ENCODE data around the gene DNAJC6.
A peak's percentile ranks its signal among the peaks of the same experiment; 100 is the strongest.
"Not testable (repeated sequence)": the region's sequence is repeated elsewhere in the genome, so short reads cannot be mapped to it uniquely, and the experiment has no call there.

DNAJC6 gene

DNA sequence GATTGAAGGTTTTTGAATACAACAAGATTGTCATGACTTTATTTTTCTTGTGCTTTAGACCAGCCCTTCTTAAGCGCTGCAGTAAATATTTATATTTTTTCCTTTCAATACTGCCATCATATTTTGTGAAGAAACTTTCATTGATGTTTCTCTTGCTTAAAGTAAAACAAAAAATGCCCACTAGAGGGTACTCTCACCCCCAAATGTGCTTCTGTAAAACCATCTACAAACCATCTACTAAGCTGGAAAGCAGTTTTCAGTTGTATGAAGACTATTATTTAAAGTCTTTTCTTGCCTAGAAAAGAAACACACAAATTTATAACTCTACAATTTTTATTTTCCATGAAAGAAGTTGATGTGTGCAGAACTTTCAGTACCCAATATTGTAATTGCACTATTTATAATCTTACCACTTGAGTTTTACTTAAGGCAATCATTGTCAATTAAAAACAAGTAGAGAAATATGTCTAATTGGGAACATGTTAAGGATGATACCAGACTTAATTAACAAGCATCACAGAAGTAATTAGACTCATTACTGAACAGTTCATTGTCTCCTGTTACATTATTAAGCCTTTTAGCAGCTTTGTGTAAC lies 121.9 kb downstream of the DNAJC6 start:
- Mint-ChIP-seq H3K36me3 (peaks cover 19 to 20% of the 10 kb centered on the region in 2 donors), H3K27ac (no peak overlapping the region), H3K27me3 (no peaks in the 10 kb centered on the region), H3K9me3 (no peaks in the 10 kb centered on the region), H3K4me1 (no peaks in the 10 kb centered on the region), H3K4me3 (no peak overlapping the region)
- ATAC-seq (replicated peaks) (peak in 1 of 2 donors; percentile 42), DNase-seq (no peak)

DNA sequence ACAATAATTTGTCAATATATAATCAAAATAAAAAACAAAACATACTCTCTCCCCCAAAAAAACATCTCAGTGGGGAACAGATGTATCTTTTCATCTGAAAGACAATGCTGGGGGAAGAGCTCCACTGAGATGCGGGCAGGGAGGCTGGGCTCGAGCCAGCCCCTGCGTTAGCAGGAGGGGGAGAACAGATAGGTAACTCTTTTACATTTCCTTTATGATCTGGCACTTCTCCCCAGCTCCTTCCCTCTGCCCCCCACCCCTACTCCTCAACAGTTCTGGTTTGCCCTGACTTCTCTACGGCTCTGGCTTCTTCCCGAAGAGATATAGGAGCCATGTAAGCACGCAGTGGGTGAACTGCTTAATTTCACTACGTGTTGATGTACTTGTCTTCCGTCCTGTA lies 123.6 kb downstream of the DNAJC6 start:
- no peaks in the 10 kb centered on the region for H3K4me1 Mint-ChIP-seq
- DNase-seq, result no peak
- H3K36me3 Mint-ChIP-seq, result peaks cover 16 to 19% of the 10 kb centered on the region in 2 donors

DNA sequence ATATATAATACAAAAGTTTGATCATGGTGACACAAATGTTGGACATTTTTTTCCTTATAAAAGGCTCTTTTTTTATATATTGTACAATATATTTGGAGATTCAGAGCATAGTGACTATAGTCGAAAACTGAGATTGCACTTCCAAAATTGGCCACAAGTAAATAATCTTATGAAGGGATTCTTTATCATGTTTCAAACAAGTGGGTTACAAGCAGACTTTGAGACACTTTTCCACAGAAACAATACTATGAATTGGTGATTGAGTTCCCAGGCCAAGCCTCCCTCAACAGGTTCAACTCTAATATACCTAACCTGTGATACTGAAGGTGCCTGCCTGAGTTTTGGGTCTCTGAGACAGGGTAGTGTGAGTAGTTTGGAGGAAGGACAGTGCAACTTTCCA lies 124.9 kb downstream of the DNAJC6 start:
- Mint-ChIP-seq H3K4me3 (no peak overlapping the region), H3K4me1 (no peaks in the 10 kb centered on the region), H3K27me3 (no peaks in the 10 kb centered on the region), H3K9me3 (no peaks in the 10 kb centered on the region), H3K36me3 (peaks cover 16 to 19% of the 10 kb centered on the region in 2 donors), H3K27ac (no peak overlapping the region)
- no peak for DNase-seq
- no peak for ATAC-seq (replicated peaks)

More for the DNA sequence above, 123.6 kb downstream of the DNAJC6 start:
- H3K9me3 Mint-ChIP-seq, result no peaks in the 10 kb centered on the region
- no peak overlapping the region for H3K27ac Mint-ChIP-seq
- no peak overlapping the region for H3K4me3 Mint-ChIP-seq
- ATAC-seq (replicated peaks), result no peak
- H3K27me3 Mint-ChIP-seq, result no peaks in the 10 kb centered on the region

DNA sequence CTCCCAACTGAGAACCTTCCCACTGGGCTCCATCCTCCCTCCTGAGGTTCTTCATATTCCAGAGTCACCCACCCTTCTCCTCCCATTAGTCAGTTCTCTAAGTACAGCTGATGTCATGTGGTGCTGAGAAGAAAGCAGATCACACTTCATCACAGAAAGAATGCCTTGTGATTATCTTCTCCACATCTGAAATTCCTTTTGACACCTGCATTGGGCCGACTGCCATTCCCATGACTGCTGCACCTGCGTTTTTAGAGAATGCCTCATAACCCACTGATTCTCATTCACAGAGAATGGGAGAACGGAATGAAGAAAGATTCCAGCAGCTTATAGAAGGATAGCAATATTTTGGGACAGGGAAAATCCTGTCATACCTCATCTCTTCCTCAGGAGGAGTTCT lies 125.4 kb downstream of the DNAJC6 start:
- DNase-seq (no peak), ATAC-seq (replicated peaks) (no peak)
- Mint-ChIP-seq H3K4me1 (no peaks in the 10 kb centered on the region), H3K36me3 (peaks cover 16 to 19% of the 10 kb centered on the region in 2 donors), H3K4me3 (no peak overlapping the region), H3K27ac (no peak overlapping the region), H3K27me3 (no peaks in the 10 kb centered on the region), H3K9me3 (no peaks in the 10 kb centered on the region)

DNA sequence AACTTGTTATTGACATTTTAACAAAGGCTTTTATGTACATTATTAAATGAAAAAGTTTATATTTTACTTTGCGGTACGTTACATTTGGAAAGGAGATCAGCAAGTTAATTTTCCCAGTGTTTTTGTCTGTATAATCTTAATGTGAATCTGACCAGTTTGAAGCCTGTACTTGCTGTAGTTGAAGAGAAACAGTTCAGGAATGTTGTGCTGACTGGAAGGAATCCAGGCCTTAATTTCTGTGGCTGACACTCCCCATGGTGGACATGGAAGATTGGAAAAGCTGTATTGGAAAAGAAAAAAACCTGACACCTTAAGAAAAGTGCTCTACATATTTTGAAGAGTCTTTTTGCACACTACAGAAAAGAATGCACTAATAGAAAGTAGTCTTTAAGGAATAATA lies 126.6 kb downstream of the DNAJC6 start:
- DNase-seq, result no peak
- ATAC-seq (replicated peaks), result no peak
- Mint-ChIP-seq H3K36me3 (peaks cover 17 to 19% of the 10 kb centered on the region in 2 donors), H3K4me3 (no peak overlapping the region), H3K4me1 (no peaks in the 10 kb centered on the region), H3K9me3 (no peaks in the 10 kb centered on the region), H3K27me3 (no peaks in the 10 kb centered on the region), H3K27ac (no peak overlapping the region)

DNA sequence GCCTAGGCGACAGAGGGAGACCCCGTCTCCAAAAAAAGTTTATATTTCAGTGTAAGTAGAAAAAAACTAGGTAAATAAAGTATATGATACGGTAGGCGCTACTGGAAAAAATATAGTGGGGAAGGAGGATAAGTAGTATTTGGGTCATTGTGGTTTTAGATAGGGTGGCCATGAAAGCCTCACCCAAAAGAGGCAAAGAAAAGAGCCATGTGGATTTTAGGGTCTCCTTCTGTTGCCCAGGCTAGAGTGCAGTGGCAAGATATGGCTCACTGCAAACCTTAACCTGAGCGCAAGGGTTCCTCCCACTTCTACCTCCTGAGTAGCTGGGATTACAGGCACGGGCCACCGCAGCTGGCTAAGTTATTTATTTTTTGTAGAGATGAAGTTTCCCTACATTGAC lies 128.3 kb downstream of the DNAJC6 start:
- no peaks in the 10 kb centered on the region for H3K4me1 Mint-ChIP-seq
- H3K27ac Mint-ChIP-seq, result no peak overlapping the region
- no peak for ATAC-seq (replicated peaks)
- H3K27me3 Mint-ChIP-seq, result no peaks in the 10 kb centered on the region
- no peaks in the 10 kb centered on the region for H3K9me3 Mint-ChIP-seq
- DNase-seq, result no peak
- H3K4me3 Mint-ChIP-seq, result no peak overlapping the region
- H3K36me3 Mint-ChIP-seq, result peaks cover 12 to 19% of the 10 kb centered on the region in 2 donors

DNA sequence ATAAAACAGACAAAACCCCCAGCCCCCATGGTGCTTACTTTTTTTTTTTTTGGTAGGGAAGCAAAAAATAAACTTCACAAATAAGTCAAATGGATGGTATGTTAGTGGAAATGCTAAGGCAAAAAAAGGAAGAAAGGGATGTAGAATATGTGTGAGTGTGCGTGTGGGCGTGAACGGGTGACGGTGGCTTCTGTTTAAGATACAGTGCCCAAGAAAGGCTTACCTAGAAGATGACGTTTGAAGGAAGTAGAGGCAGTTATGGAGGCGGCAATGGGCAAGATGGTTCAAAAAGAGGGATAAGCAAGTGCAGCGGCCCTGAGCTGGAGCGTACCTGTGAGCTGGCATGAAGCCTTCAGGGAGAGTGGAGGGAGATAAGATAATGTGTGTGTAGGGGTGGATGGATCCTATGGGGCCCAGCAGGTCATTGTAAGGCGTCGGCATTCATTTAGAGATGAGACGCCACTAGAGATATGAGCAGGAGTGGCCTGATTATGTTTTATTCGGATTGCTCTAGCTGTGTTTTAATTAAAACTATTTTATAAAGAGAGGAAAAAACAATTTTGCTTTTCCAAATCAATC lies 131.1 kb downstream of the DNAJC6 start:
- no peak overlapping the region for H3K4me3 Mint-ChIP-seq

DNA sequence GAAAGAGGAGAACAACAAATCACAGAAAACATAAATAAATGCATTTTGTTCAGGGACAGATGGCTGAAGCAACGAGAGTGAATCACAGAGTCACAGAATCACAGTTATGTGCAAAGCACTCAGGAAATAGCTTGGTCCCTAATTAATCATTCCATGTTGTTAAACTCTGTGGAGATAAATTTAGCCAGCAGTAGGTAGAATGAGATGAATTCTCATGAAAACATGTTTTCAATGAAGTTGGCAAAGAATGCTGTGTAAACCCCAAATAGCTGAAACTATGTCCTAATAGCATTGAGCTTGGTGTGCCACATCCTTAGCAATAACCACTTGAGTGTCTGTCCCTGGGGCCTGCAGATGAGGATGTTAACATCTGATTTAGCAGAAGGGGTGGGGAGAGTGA lies 131.6 kb downstream of the DNAJC6 start:
- Mint-ChIP-seq H3K27ac (no peak overlapping the region), H3K9me3 (no peaks in the 10 kb centered on the region), H3K36me3 (peaks cover 1 to 8% of the 10 kb centered on the region in 2 donors), H3K4me1 (no peaks in the 10 kb centered on the region), H3K4me3 (no peak overlapping the region), H3K27me3 (no peaks in the 10 kb centered on the region)
- ATAC-seq (replicated peaks) (no peak), DNase-seq (no peak)

More for the DNA sequence above, 131.1 kb downstream of the DNAJC6 start:
- DNase-seq (no peak), ATAC-seq (replicated peaks) (no peak)
- no peak overlapping the region for H3K27ac Mint-ChIP-seq
- H3K27me3 Mint-ChIP-seq, result no peaks in the 10 kb centered on the region
- H3K4me1 Mint-ChIP-seq, result no peaks in the 10 kb centered on the region
- no peaks in the 10 kb centered on the region for H3K9me3 Mint-ChIP-seq
- H3K36me3 Mint-ChIP-seq, result peaks cover 1 to 8% of the 10 kb centered on the region in 2 donors

DNA sequence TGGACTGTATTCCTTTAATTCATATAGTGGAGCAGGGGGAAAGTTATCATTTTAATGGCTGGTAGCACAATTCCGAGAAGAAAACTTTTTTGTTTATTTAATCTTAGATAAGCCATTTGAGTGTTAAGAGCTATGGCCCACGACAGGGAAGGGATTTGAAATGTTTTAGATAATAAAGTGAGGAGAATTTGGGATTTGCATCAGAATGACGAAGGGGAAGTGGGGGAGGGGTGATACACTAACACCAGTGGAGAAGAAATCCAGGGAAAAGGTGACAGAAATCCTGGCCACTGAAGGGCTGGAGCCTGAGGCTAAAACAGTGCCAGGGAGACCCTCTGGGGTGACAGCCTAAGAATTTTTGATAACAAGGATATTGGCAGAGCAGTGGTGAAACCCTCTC lies 132.1 kb downstream of the DNAJC6 start:
- DNase-seq (no peak), ATAC-seq (replicated peaks) (no peak)
- Mint-ChIP-seq H3K4me1 (no peaks in the 10 kb centered on the region), H3K27ac (no peak overlapping the region), H3K9me3 (no peaks in the 10 kb centered on the region), H3K36me3 (peaks cover 1 to 5% of the 10 kb centered on the region in 2 donors), H3K27me3 (no peaks in the 10 kb centered on the region), H3K4me3 (no peak overlapping the region)

DNA sequence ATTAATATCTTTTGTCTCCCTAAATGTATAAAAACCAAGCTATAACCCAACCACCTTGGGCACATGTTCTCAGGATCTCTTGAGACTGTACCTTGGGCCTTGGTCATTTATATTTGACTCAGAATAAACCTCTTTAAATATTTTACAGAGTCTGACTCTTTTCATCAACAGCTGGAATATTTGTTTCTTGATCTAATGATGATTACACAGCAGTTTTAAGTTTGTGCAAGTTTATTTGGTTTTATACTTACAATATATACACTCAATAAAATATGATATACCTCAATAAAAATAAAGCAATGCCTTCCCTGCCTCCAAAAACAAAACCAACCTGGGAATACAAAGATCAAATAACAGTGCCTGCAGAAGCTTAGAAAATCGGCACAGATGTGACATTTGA lies 133.1 kb downstream of the DNAJC6 start:
- Mint-ChIP-seq H3K27me3 (no peaks in the 10 kb centered on the region), H3K9me3 (no peaks in the 10 kb centered on the region), H3K4me1 (no peaks in the 10 kb centered on the region), H3K36me3 (peaks cover 1 to 2% of the 10 kb centered on the region in 2 donors), H3K4me3 (no peak overlapping the region), H3K27ac (no peak overlapping the region)
- no peak for ATAC-seq (replicated peaks)
- DNase-seq, result no peak

DNA sequence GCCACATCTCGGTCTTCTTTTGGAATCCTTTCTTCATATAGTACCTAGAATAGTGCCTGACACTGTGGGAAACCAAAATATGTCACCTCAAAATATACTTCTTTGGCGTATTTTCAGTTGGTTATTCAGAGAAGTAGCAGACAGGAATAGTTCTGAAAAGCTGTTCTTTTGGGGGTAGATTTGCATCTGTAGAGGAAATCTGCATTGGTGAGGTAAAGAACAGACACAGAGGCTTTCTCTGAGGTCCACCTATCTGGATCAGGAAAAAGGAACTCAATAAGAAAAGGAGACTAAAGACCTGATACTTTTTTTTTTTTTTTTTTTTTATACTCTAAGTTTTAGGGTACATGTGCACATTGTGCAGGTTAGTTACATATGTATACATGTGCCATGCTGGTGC lies 134.3 kb downstream of the DNAJC6 start:
- DNase-seq (no peak), ATAC-seq (replicated peaks) (no peak)
- H3K9me3 Mint-ChIP-seq, result no peaks in the 10 kb centered on the region
- peaks cover 0 to 1% of the 10 kb centered on the region in 2 donors for H3K36me3 Mint-ChIP-seq
- no peaks in the 10 kb centered on the region for H3K4me1 Mint-ChIP-seq
- no peak overlapping the region for H3K4me3 Mint-ChIP-seq
- no peak overlapping the region for H3K27ac Mint-ChIP-seq
- H3K27me3 Mint-ChIP-seq, result no peaks in the 10 kb centered on the region

DNA sequence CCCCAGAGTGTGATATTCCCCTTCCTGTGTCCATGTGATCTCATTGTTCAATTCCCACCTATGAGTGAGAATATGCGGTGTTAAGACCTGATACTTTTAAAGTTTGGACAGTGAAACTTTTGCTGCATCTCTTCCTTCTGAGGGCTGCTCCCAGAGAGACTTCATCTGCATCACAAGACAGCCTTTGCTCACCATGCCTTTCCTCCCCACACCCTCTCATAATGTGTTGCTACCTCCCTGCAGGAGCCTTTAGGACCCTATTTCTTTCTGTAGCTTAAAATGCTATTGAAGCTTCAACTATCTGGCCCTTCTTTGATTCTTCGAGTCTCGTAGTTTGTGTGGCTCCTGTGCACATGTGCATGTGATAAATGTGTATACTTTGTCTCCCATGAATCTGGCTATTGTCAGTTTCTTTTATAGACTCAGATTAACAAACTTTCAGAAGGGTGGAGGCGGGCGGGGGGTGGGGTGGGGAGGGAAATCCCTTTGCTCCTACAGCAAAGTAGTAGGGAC lies 134.8 kb downstream of the DNAJC6 start:
- H3K4me3 Mint-ChIP-seq, result no peak overlapping the region
- no peaks in the 10 kb centered on the region for H3K4me1 Mint-ChIP-seq
- ATAC-seq (replicated peaks) (no peak), DNase-seq (no peak)
- no peak overlapping the region for H3K27ac Mint-ChIP-seq
- no peaks in the 10 kb centered on the region for H3K9me3 Mint-ChIP-seq
- peaks cover 0 to 1% of the 10 kb centered on the region in 2 donors for H3K36me3 Mint-ChIP-seq
- no peaks in the 10 kb centered on the region for H3K27me3 Mint-ChIP-seq

DNA sequence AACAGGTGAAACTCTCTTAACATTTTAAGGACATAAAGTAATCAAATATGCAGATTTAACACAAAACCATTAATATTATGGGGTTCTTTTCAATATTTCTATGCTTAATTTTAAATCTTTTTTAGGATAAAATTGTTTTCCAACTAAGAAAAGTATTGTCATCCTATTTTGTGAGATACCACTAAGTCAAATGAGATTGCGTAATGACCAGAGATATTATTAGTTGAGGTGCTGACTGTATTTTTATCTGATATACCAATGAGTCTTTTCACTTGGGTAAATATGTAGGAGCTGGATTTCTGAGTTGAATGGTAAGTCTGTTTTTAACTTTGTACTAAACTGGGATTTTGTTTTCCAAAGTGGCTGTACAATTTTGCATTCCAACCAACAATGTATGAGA lies 136.5 kb downstream of the DNAJC6 start:
- no peaks in the 10 kb centered on the region for H3K36me3 Mint-ChIP-seq
- ATAC-seq (replicated peaks), result no peak
- H3K4me3 Mint-ChIP-seq, result no peak overlapping the region
- H3K27ac Mint-ChIP-seq, result no peak overlapping the region
- no peaks in the 10 kb centered on the region for H3K4me1 Mint-ChIP-seq
- H3K9me3 Mint-ChIP-seq, result no peaks in the 10 kb centered on the region
- no peaks in the 10 kb centered on the region for H3K27me3 Mint-ChIP-seq
- DNase-seq, result no peak

DNA sequence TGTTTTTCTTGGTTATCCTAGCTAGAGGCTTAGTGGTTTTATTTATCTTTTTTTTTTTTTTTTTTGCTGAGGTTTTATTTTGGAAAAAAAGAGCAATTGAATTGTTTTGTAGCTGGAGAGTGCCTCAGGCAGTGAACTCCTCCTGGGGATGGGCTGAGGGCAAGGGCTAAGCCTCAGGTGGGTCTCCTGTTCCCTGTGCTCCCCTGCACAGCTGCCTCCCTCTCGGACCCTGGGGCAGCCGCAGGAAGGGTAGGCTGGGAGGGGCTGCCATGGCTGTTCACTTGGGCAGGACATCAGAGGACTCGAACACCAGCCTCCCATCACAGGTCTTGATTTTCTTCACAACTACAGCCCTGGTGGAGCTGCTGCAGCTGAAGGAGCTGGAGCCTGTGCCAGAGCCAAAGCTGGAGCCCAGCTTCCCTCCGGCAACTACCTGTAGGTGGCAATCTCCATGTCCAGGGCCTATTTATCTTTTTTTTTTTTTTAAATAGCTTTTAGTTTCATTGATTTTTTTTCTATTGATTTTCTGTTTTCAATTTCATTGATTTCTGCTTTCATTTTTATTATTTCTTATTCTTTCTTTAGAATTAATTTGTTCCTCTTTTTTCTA lies 140.0 kb downstream of the DNAJC6 start:
- H3K4me3 Mint-ChIP-seq, result no peak overlapping the region
- no peak for ATAC-seq (replicated peaks)
- H3K9me3 Mint-ChIP-seq, result no peaks in the 10 kb centered on the region
- no peaks in the 10 kb centered on the region for H3K4me1 Mint-ChIP-seq
- no peaks in the 10 kb centered on the region for H3K27me3 Mint-ChIP-seq
- no peak overlapping the region for H3K27ac Mint-ChIP-seq
- H3K36me3 Mint-ChIP-seq, result peaks cover 0 to 4% of the 10 kb centered on the region in 2 donors
- no peak for DNase-seq

DNA sequence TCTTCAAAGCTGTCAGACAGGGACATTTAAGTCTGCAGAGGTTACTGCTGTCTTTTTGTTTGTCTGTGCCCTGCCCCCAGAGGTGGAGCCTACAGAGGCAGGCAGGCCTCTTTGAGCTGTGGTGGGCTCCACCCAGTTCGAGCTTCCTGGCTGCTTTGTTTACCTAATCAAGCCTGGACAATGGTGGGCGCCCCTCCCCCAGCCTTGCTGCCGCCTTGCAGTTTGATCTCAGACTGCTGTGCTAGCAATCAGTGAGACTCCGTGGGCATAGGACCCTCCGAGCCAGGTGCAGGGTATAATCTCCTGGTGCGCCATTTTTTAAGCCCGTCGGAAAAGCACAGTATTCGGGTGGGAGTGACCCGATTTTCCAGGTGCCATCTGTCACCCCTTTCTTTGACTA lies 146.3 kb downstream of the DNAJC6 start:
- H3K27ac Mint-ChIP-seq; ATAC-seq (replicated peaks); H3K4me3 Mint-ChIP-seq; DNase-seq; H3K4me1 Mint-ChIP-seq; H3K27me3 Mint-ChIP-seq: not testable (repeated sequence)
- H3K36me3 Mint-ChIP-seq, result peaks cover 0 to 14% of the 10 kb centered on the region in 2 donors
- peaks cover 6 to 12% of the 10 kb centered on the region in 2 donors for H3K9me3 Mint-ChIP-seq
